ENCODE measurements around the gene C19orf47.

DNA sequence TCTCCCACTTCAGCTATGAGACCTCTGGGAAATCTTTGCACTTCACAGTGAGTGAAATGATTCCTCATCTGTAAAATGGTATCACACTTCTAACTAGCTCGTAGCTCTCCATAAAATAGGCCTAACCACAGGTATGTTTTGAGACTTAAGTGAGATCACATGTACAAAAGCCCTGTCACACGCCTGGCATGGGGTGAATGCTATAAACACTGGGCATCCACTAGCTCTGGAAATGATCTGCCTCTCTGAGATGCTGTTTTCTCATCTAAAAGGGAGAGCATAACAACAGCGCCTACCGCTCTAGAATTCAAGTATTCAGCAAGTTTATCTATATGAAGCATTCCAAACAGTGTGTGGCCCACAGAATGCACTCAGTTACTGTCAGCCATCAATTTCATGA lies 65.3 kb downstream of the C19orf47 start:
- TF ChIP-seq POLR2AphosphoS5 (IDR thresholded peaks at IDR 0.05; ENCODE audit: borderline replicate concordance, low read depth, low read length) (no peak), EZH2 (IDR thresholded peaks at IDR 0.05) (no peak)
